ENCODE results near the gene SELENBP1. TPM values are rescaled to one million over a fixed set of nuclear protein-coding genes. Genes with fewer than 3 reads are reported as not detected.
"Not testable (repeated sequence)": the region's sequence is repeated elsewhere in the genome, so short reads cannot be mapped to it uniquely, and the experiment has no call there.

Gene SELENBP1
- total RNA-seq, 5 donors from 2014 or later (not counting 1 experiment from before 2014, with no cell fraction given): 0.72 to 1.2 (median 0.93) TPM; not detected in 2

DNA sequence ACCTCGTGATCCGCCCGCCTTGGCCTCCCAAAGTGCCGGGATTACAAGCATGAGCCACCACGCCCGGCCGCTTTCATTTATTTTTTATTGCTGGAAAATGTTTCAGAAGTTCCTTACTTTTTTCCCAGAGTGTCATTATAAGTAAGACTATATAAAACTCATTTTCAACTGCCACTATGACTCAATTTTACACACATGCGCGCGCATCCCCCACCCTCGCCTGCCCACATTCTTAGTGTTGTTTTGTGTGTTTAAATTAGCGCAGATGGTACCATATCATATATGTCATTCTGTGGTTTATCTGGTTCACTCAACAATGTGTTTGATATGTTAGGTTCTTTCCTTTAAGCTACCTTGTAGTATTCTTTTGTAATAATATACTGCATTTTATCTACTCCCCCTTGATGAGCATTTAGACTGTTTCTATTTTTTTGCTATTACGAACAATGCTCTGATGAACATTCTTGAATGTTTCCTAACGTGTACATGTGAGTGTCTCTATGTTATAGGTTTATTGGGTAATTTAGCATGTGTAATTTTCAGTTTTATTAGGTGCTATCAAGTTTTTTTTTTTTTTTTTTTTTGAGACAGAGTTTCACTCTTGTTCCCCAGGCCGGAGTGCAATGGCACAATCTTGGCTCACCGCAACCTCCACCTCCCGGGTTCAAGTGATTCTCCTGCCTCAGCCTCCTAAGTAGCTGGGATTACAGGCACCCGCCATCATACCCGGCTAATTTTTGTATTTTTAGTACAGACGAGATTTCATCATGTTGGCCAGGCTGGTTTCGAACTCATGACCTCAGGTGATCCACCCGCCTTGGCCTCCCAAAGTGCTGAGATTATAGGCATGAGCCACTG is 17.9 kb upstream of the SELENBP1 start:
- H3K27me3 Mint-ChIP-seq; H3K36me3 ChIP-seq (ENCODE audit: control insufficient read depth in 2 of 2, extremely low read depth in 1 of 2, insufficient read depth in 1 of 2, low read length in 1 of 2); DNase-seq; H3K4me3 ChIP-seq (ENCODE audit: control insufficient read depth in 1 of 2, extremely low read depth in 1 of 2, low read length in 1 of 2); H3K27ac ChIP-seq (ENCODE audit: low read length); H3K27me3 ChIP-seq (replicated peaks in 1 of 2; ENCODE audit: control insufficient read depth in 2 of 2, extremely low read depth in 1 of 2, insufficient read depth in 2 of 2, low read length in 1 of 2); POLR2A ChIA-PET; H3K4me3 Mint-ChIP-seq; H3K4me1 ChIP-seq (ENCODE audit: control insufficient read depth in 1 of 2, extremely low read depth in 1 of 2, insufficient read depth in 2 of 2, low read length in 2 of 2); H3K9me3 ChIP-seq; H3K27ac Mint-ChIP-seq; H3K36me3 Mint-ChIP-seq; H3K4me1 Mint-ChIP-seq; H3K9me3 Mint-ChIP-seq; ATAC-seq (replicated peaks in 1 of 4): not testable (repeated sequence)
- CTCF ChIA-PET: interaction anchor here in 1 of 2 donors (0.5 kb wide), 1 partner anchor 15 kb away, joined by 4 read pairs; no protein-coding TSS in a partner anchor
- WGBS (ENCODE audit: insufficient coverage): 99% methylated on average over 7 of the region's 22 CpGs

DNA sequence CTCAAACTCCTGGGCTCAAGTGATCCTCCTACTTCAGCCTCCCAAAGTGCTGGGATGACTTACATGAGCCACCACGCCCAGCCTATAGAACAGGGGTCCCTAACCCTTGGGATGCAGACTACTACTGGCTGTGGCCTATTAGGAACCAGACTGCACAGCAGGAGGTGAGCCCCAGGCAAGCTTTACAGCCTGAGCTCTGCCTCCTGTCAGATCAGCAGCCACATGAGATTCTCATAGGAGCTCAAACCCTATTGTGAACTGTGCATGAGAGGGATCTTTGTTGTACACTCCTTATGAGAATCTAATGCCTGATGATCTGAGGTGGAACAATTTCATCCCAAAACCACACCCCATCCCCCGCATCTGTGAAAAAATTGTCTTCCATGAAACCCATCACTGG is 13.5 kb upstream of the SELENBP1 start:
- no peak overlapping the region for H3K27ac ChIP-seq (ENCODE audit: low read length)
- H3K4me3 ChIP-seq (ENCODE audit: control insufficient read depth in 1 of 2, extremely low read depth in 1 of 2, low read length in 1 of 2): no peak overlapping the region
- H3K36me3 Mint-ChIP-seq: no peaks in the 10 kb centered on the region
- no peaks in the 10 kb centered on the region for H3K4me1 Mint-ChIP-seq
- no peaks in the 10 kb centered on the region for H3K9me3 Mint-ChIP-seq
- 57% methylated on average over 1 of the region's 2 CpGs for WGBS (ENCODE audit: insufficient coverage)
- DNase-seq (no peak), ATAC-seq (replicated peaks in 1 of 4) (no peak)
- POLR2A ChIA-PET: no interaction called here
- CTCF ChIA-PET: no interaction called here
- no peaks in the 10 kb centered on the region for H3K4me1 ChIP-seq (ENCODE audit: control insufficient read depth in 1 of 2, extremely low read depth in 1 of 2, insufficient read depth in 2 of 2, low read length in 2 of 2)
- no peaks in the 10 kb centered on the region for H3K36me3 ChIP-seq (ENCODE audit: control insufficient read depth in 2 of 2, extremely low read depth in 1 of 2, insufficient read depth in 1 of 2, low read length in 1 of 2)
- H3K27me3 Mint-ChIP-seq: no peaks in the 10 kb centered on the region
- no peaks in the 10 kb centered on the region for H3K27me3 ChIP-seq (replicated peaks in 1 of 2; ENCODE audit: control insufficient read depth in 2 of 2, extremely low read depth in 1 of 2, insufficient read depth in 2 of 2, low read length in 1 of 2)
- no peak overlapping the region for H3K4me3 Mint-ChIP-seq
- H3K27ac Mint-ChIP-seq: no peak overlapping the region
- no peaks in the 10 kb centered on the region for H3K9me3 ChIP-seq

DNA sequence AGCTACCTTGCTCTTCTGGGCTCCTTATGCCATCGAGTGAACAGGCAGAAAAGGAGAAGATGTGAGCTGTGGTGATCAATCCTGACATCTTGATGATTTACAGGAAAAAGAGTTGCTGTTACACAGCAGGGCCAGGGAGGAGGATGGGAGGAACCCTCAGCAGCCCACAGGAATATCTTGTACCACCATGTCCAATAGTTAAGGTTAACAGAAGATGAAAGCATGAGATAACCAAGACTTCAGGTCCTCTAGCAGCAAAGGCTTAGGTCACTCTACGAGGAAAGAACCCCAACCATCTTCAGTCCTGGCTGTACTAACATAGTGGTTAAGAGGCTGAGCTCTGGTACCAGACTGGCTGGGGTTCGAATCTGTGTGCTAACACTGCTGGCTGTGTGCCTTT is 12.1 kb upstream of the SELENBP1 start:
- no peak overlapping the region for H3K27ac ChIP-seq (ENCODE audit: low read length)
- ChIA-PET CTCF (no interaction called here), POLR2A (no interaction called here)
- H3K9me3 Mint-ChIP-seq: no peaks in the 10 kb centered on the region
- no peaks in the 10 kb centered on the region for H3K27me3 ChIP-seq (replicated peaks in 1 of 2; ENCODE audit: control insufficient read depth in 2 of 2, extremely low read depth in 1 of 2, insufficient read depth in 2 of 2, low read length in 1 of 2)
- H3K4me1 ChIP-seq (ENCODE audit: control insufficient read depth in 1 of 2, extremely low read depth in 1 of 2, insufficient read depth in 2 of 2, low read length in 2 of 2): no peaks in the 10 kb centered on the region
- no peak overlapping the region for H3K4me3 ChIP-seq (ENCODE audit: control insufficient read depth in 1 of 2, extremely low read depth in 1 of 2, low read length in 1 of 2)
- H3K4me1 Mint-ChIP-seq: no peaks in the 10 kb centered on the region
- no peak for DNase-seq
- no peak overlapping the region for H3K27ac Mint-ChIP-seq
- no peak overlapping the region for H3K4me3 Mint-ChIP-seq
- H3K36me3 ChIP-seq (ENCODE audit: control insufficient read depth in 2 of 2, extremely low read depth in 1 of 2, insufficient read depth in 1 of 2, low read length in 1 of 2): no peaks in the 10 kb centered on the region
- no peaks in the 10 kb centered on the region for H3K9me3 ChIP-seq
- ATAC-seq (replicated peaks in 1 of 4): no peak
- 43% methylated on average over 1 of the region's 3 CpGs for WGBS (ENCODE audit: insufficient coverage)
- H3K27me3 Mint-ChIP-seq: no peaks in the 10 kb centered on the region
- H3K36me3 Mint-ChIP-seq: no peaks in the 10 kb centered on the region

DNA sequence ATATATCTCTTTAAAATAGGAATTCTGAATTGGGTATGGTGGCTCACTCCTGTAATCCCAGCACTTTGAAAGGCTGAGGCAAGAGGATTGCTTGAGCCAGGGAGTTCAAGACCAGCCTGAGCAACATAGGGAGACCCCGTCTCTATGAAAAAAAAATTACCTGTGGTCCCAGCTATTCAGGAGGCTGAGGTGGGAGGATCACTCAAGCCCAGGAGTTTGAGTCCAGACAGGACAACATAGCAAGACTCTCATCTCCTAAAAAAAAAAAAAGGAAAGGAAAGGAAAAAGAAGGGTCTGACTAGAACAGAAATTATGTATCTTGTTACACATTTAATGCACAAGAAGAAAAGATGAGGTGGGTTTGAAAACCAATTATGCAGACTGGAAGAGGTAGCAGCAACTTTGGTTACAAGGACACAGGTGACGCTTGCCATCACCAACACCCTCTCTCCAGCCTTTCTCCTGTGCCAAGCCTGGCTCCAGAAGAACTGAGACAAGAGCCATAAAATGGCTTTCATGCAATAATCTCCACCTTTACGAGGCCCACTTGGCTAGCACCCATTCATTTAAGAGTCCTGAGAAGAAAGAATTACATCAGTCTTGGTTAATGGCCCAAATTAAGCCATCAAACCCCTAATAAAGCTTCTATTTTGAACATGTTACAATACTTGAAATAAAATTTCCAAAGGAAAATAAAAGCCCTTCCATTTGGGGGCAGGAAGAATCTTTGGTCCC is 4.8 kb upstream of the SELENBP1 start:
- H3K27ac Mint-ChIP-seq: no peak overlapping the region
- H3K4me3 Mint-ChIP-seq: no peak overlapping the region
- no CpG with 5 or more reads among the region's 3 CpGs for WGBS (ENCODE audit: insufficient coverage)
- no peaks in the 10 kb centered on the region for H3K9me3 Mint-ChIP-seq
- H3K4me1 Mint-ChIP-seq: no peaks in the 10 kb centered on the region
- no peak for DNase-seq
- ChIA-PET POLR2A (no interaction called here), CTCF (no interaction called here)
- Histone ChIP-seq H3K4me1 (ENCODE audit: control insufficient read depth in 1 of 2, extremely low read depth in 1 of 2, insufficient read depth in 2 of 2, low read length in 2 of 2) (no peaks in the 10 kb centered on the region), H3K4me3 (ENCODE audit: control insufficient read depth in 1 of 2, extremely low read depth in 1 of 2, low read length in 1 of 2) (no peak overlapping the region), H3K9me3 (no peaks in the 10 kb centered on the region), H3K36me3 (ENCODE audit: control insufficient read depth in 2 of 2, extremely low read depth in 1 of 2, insufficient read depth in 1 of 2, low read length in 1 of 2) (no peaks in the 10 kb centered on the region), H3K27me3 (replicated peaks in 1 of 2; ENCODE audit: control insufficient read depth in 2 of 2, extremely low read depth in 1 of 2, insufficient read depth in 2 of 2, low read length in 1 of 2) (peaks cover 0 to 4% of the 10 kb centered on the region in 2 experiments), H3K27ac (ENCODE audit: low read length) (no peak overlapping the region)
- H3K27me3 Mint-ChIP-seq: peaks cover 0 to 1% of the 10 kb centered on the region in 2 donors
- H3K36me3 Mint-ChIP-seq: no peaks in the 10 kb centered on the region
- ATAC-seq (replicated peaks in 1 of 4): no peak

DNA sequence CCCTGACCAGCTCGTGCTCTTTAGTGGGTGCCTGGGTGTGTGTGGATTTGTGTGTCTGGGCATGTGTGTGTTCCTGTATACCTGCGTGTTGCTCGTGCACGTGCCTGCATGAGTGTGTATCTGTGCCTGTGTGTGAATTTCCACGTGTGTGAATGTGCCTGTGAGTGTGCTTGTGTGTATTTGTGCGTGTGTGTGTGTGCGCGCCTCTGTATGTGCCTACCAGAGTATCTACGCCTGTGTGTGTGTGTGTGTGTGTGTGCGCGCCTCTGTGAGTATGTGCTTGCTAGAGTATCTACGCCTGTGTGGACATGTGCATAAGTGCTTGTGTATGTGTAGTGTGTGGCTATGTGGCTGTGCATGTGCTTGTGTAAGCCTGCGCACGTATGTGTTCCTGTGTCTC is 691 bp upstream of the SELENBP1 start:
- Mint-ChIP-seq H3K4me1 (no peaks in the 10 kb centered on the region), H3K27ac (no peak overlapping the region), H3K27me3 (peaks cover 0 to 1% of the 10 kb centered on the region in 2 donors), H3K4me3 (no peak overlapping the region), H3K36me3 (no peaks in the 10 kb centered on the region), H3K9me3 (no peaks in the 10 kb centered on the region)
- POLR2A ChIA-PET: no interaction called here
- Histone ChIP-seq H3K27me3 (replicated peaks in 1 of 2; ENCODE audit: control insufficient read depth in 2 of 2, extremely low read depth in 1 of 2, insufficient read depth in 2 of 2, low read length in 1 of 2) (peaks cover 0 to 11% of the 10 kb centered on the region in 2 experiments), H3K4me3 (ENCODE audit: control insufficient read depth in 1 of 2, extremely low read depth in 1 of 2, low read length in 1 of 2) (no peak overlapping the region), H3K27ac (ENCODE audit: low read length) (no peak overlapping the region), H3K4me1 (ENCODE audit: control insufficient read depth in 1 of 2, extremely low read depth in 1 of 2, insufficient read depth in 2 of 2, low read length in 2 of 2) (no peaks in the 10 kb centered on the region), H3K9me3 (no peaks in the 10 kb centered on the region), H3K36me3 (ENCODE audit: control insufficient read depth in 2 of 2, extremely low read depth in 1 of 2, insufficient read depth in 1 of 2, low read length in 1 of 2) (no peaks in the 10 kb centered on the region)
- ATAC-seq (replicated peaks in 1 of 4) (no peak), DNase-seq (no peak)
- CTCF ChIA-PET: no interaction called here
- WGBS (ENCODE audit: insufficient coverage): 92% methylated on average over 14 of the region's 14 CpGs

DNA sequence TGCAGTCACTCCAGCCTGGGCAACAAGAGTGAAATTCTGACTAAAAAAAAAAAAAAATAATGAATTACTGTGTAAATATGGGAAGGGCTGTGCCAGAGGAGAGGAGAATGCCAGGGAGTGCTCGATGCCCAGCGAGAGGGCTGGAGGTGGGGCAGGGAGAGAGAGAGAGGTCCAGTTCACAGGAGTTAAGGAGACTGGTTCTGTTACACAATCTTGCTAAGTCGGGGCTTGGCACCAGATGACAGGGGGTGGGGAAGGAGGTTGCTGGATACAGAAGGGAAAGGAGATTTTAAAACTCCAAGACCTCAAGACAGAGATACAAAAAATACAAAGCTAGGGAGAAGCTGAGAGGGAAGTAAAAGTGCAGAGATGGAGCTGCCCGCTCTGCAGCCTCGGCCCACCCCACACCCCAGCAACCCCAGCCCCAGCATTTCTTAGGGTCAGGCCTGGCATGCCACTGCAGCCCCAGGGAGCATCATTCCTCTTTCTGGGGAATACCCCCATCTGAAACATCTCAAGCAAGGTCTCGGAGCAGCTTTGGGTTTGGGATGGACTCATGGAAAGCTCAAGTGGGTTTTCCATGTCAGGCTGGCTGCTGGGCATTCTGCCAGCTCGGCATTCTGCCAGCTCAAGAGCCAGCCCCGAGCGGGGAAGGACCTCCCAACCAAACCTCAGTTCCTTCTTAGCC is 991 bp downstream of the SELENBP1 start:
- Histone ChIP-seq H3K4me3 (ENCODE audit: control insufficient read depth in 1 of 2, extremely low read depth in 1 of 2, low read length in 1 of 2) (no peak overlapping the region), H3K4me1 (ENCODE audit: control insufficient read depth in 1 of 2, extremely low read depth in 1 of 2, insufficient read depth in 2 of 2, low read length in 2 of 2) (no peaks in the 10 kb centered on the region), H3K27ac (ENCODE audit: low read length) (no peak overlapping the region), H3K27me3 (replicated peaks in 1 of 2; ENCODE audit: control insufficient read depth in 2 of 2, extremely low read depth in 1 of 2, insufficient read depth in 2 of 2, low read length in 1 of 2) (peaks cover 0 to 8% of the 10 kb centered on the region in 2 experiments), H3K36me3 (ENCODE audit: control insufficient read depth in 2 of 2, extremely low read depth in 1 of 2, insufficient read depth in 1 of 2, low read length in 1 of 2) (no peaks in the 10 kb centered on the region), H3K9me3 (no peaks in the 10 kb centered on the region)
- Mint-ChIP-seq H3K27ac (no peak overlapping the region), H3K4me1 (no peaks in the 10 kb centered on the region), H3K9me3 (no peaks in the 10 kb centered on the region), H3K4me3 (no peak overlapping the region), H3K36me3 (no peaks in the 10 kb centered on the region), H3K27me3 (no peaks in the 10 kb centered on the region)
- CTCF ChIA-PET: interaction anchor here (0.5 to 0.6 kb wide), 3 partner anchors 8 to 263 kb away, joined by 3 to 4 read pairs (median 3); no protein-coding TSS in a partner anchor
- WGBS (ENCODE audit: insufficient coverage): 93% methylated on average over 3 of the region's 9 CpGs
- POLR2A ChIA-PET: no interaction called here
- no peak for ATAC-seq (replicated peaks in 1 of 4)
- no peak for DNase-seq

Data from T-cell (primary cell).